ENCODE data around the gene SCAPER.

The SCAPER gene

DNA sequence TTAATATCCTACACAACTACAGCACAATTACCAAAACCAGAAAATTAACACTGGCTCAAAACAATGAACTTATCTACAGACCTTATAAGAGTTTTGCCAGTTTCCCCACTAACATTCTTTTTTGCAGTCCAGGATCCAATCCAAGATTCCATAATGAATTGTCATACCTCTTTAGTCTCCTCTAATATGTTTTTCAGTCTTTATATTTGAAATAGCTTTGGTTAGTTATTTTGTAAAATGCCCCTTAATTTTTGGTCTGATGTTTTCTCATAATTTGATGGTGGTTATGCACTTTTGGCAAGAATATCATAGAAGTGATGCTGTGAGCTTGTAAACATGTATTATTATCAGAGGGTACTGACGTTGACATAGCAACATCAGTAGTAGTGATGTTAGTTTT lies 444.3 kb downstream of the SCAPER start:
- ATAC-seq (ENCODE audit: low read depth) (no peak), DNase-seq (ENCODE audit: low spot score) (no peak)
- Histone ChIP-seq H3K4me3 (ENCODE audit: severe bottlenecking) (no peak overlapping the region), H3K36me3 (ENCODE audit: low read depth) (no peaks in the 10 kb centered on the region; the same call in 1 of the 2 replicates), H3K9me3 (ENCODE audit: severe bottlenecking) (no peaks in the 10 kb centered on the region), H3K27ac (ENCODE audit: poor library complexity, severe bottlenecking) (no peak overlapping the region), H3K4me1 (ENCODE audit: insufficient read depth, poor library complexity, severe bottlenecking) (no peaks in the 10 kb centered on the region), H3K27me3 (ENCODE audit: insufficient read depth, poor library complexity, severe bottlenecking) (no peaks in the 10 kb centered on the region)
- TF ChIP-seq, protein P1, sequence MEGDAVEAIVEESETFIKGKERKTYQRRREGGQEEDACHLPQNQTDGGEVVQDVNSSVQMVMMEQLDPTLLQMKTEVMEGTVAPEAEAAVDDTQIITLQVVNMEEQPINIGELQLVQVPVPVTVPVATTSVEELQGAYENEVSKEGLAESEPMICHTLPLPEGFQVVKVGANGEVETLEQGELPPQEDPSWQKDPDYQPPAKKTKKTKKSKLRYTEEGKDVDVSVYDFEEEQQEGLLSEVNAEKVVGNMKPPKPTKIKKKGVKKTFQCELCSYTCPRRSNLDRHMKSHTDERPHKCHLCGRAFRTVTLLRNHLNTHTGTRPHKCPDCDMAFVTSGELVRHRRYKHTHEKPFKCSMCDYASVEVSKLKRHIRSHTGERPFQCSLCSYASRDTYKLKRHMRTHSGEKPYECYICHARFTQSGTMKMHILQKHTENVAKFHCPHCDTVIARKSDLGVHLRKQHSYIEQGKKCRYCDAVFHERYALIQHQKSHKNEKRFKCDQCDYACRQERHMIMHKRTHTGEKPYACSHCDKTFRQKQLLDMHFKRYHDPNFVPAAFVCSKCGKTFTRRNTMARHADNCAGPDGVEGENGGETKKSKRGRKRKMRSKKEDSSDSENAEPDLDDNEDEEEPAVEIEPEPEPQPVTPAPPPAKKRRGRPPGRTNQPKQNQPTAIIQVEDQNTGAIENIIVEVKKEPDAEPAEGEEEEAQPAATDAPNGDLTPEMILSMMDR (IDR thresholded peaks at IDR 0.05; ENCODE audit: poor library complexity, severe bottlenecking) = no peak

DNA sequence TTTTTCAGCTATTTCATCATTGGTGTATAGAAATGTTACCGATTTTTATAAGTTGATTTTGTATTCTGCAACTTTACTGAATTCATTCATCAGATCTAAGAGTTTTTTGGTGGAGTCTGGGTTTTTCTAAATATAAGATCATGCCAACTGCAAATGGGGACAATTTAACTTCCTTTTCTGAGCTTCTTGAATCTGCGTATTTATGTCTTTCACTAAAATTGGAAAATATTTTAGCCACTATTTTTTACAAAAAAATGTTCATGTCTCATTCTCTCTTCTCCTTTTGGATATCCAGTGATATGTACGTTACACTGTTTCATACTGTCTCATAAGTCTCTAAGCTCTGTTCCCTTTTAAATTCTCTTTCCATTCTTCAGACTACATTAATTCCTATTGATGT lies 444.8 kb downstream of the SCAPER start:
- no peaks in the 10 kb centered on the region for H3K4me1 ChIP-seq (ENCODE audit: insufficient read depth, poor library complexity, severe bottlenecking)
- H3K27ac ChIP-seq (ENCODE audit: poor library complexity, severe bottlenecking) = no peak overlapping the region
- H3K27me3 ChIP-seq (ENCODE audit: insufficient read depth, poor library complexity, severe bottlenecking) = no peaks in the 10 kb centered on the region
- TF ChIP-seq, protein P1 (IDR thresholded peaks at IDR 0.05; ENCODE audit: poor library complexity, severe bottlenecking) = no peak
- no peaks in the 10 kb centered on the region for H3K9me3 ChIP-seq (ENCODE audit: severe bottlenecking)
- DNase-seq (ENCODE audit: low spot score) (no peak), ATAC-seq (ENCODE audit: low read depth) (no peak)
- no peaks in the 10 kb centered on the region; the same call in 1 of the 2 replicates for H3K36me3 ChIP-seq (ENCODE audit: low read depth)
- no peak overlapping the region for H3K4me3 ChIP-seq (ENCODE audit: severe bottlenecking)

DNA sequence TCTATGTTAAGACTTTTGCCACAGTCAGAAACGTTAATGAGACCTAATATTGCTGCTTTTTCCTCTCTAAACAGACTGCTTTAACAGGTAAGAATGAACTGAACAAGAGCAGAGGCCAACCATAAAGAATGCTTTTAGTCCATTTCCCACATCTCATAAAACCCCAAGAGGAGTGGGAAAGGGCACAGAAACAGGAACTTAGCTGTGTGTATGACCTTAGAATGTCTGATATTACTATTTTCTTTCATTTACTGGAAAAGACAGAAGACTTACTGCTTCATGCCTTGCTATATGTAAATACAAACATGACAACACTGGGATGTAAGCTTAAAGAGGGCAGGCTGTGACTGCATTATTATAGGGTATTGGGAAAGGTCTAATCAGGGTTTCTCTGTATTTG lies 453.6 kb downstream of the SCAPER start:
- H3K9me3 ChIP-seq (ENCODE audit: severe bottlenecking) = no peaks in the 10 kb centered on the region
- H3K27ac ChIP-seq (ENCODE audit: poor library complexity, severe bottlenecking) = no peak overlapping the region
- DNase-seq (ENCODE audit: low spot score) = no peak
- no peak overlapping the region for H3K4me3 ChIP-seq (ENCODE audit: severe bottlenecking)
- no peaks in the 10 kb centered on the region for H3K4me1 ChIP-seq (ENCODE audit: insufficient read depth, poor library complexity, severe bottlenecking)
- no peaks in the 10 kb centered on the region for H3K36me3 ChIP-seq (ENCODE audit: low read depth)
- no peak for ATAC-seq (ENCODE audit: low read depth)
- no peaks in the 10 kb centered on the region for H3K27me3 ChIP-seq (ENCODE audit: insufficient read depth, poor library complexity, severe bottlenecking)
- TF ChIP-seq, protein P1 (IDR thresholded peaks at IDR 0.05; ENCODE audit: poor library complexity, severe bottlenecking) = no peak

DNA sequence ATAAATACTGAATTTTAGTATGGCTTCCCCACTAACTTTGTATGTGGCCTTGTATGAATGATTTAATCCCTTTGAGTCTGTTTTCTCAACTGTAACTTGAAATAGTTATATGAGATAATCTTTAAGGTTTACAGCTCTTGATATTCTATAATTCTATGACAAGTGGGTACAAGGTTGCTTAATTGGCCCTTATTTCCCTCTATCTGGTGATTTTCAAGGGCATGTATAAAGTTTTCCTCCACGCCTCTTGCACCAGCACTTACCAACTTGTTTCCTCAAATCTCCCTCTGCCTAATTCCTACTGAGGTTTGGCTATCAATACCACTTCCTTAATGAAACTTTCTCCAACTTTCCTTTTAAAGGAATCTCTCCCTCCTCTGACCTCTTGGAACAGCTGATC lies 455.7 kb downstream of the SCAPER start:
- no peak overlapping the region for H3K27ac ChIP-seq (ENCODE audit: poor library complexity, severe bottlenecking)
- no peak overlapping the region for H3K4me3 ChIP-seq (ENCODE audit: severe bottlenecking)
- DNase-seq (ENCODE audit: low spot score) (no peak), ATAC-seq (ENCODE audit: low read depth) (no peak)
- H3K27me3 ChIP-seq (ENCODE audit: insufficient read depth, poor library complexity, severe bottlenecking) = no peaks in the 10 kb centered on the region
- TF ChIP-seq, protein P1 (IDR thresholded peaks at IDR 0.05; ENCODE audit: poor library complexity, severe bottlenecking) = no peak
- H3K9me3 ChIP-seq (ENCODE audit: severe bottlenecking) = no peaks in the 10 kb centered on the region
- H3K4me1 ChIP-seq (ENCODE audit: insufficient read depth, poor library complexity, severe bottlenecking) = no peaks in the 10 kb centered on the region
- no peaks in the 10 kb centered on the region for H3K36me3 ChIP-seq (ENCODE audit: low read depth)

DNA sequence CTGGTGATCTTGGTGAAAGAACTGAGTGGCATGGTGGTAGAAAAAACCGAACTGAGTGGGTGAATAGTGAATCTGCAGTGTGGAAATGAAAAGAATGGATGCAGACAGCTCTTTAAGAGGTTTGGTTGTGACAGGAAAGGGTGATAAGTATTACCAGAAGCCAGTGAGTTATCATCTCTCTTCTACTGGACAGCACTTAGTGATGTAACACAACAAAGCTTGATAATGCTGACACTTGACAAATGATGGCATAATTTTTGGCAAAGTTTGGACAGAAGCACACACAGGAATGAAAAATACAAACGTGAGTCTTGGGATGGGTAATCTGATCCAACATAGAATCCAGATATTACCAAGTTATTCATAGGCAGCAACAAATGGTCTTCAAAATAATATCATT lies 456.4 kb downstream of the SCAPER start:
- ATAC-seq (ENCODE audit: low read depth) = no peak

More for the DNA sequence above, 456.4 kb downstream of the SCAPER start:
- Histone ChIP-seq H3K27ac (ENCODE audit: poor library complexity, severe bottlenecking) (no peak overlapping the region), H3K9me3 (ENCODE audit: severe bottlenecking) (no peaks in the 10 kb centered on the region), H3K27me3 (ENCODE audit: insufficient read depth, poor library complexity, severe bottlenecking) (no peaks in the 10 kb centered on the region), H3K4me3 (ENCODE audit: severe bottlenecking) (no peak overlapping the region), H3K4me1 (ENCODE audit: insufficient read depth, poor library complexity, severe bottlenecking) (no peaks in the 10 kb centered on the region), H3K36me3 (ENCODE audit: low read depth) (no peaks in the 10 kb centered on the region)
- TF ChIP-seq, protein P1 (IDR thresholded peaks at IDR 0.05; ENCODE audit: poor library complexity, severe bottlenecking) = no peak
- no peak for DNase-seq (ENCODE audit: low spot score)
